ENCODE results near the gene SQOR. TPM values are rescaled to one million over a fixed set of nuclear protein-coding genes. Genes with fewer than 3 reads are reported as not detected.

The SQOR gene
- total and polyA plus RNA-seq, 2 of the 4 experiments (the other 2 are of a cell fraction) = 22.1 to 40.3 TPM

DNA sequence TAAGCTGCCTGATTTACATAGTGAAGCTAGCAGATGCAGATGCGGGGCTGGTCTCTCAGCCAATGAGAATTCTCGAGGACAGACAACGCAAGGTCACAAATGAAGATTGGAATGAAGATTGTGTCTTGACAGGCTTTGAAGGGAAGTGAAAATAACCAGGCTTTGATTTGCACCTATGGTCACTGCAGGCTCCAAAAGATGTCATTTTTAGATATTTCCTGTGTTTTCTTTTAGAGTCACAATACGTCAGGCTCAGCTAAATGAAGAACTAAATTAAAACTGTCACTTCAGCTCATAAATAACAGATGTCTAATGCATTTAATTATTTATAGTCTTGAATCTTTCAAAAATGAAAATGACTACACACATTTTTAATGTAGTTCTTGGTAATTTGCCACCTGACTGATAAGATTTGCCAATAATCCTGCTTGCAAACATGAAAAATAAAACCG lies 99.5 kb downstream of the SQOR start:
- Histone ChIP-seq H4K20me1 (ENCODE audit: insufficient read depth, low read length) (no peaks in the 10 kb centered on the region), H3K36me3 (ENCODE audit: control insufficient read depth, insufficient read depth, low read length) (no peaks in the 10 kb centered on the region), H3K4me2 (ENCODE audit: low read depth, low read length) (no peak overlapping the region), H2BK120ac (ENCODE audit: low read depth, low read length) (no peak overlapping the region), H2BK20ac (ENCODE audit: low read depth, low read length) (no peak overlapping the region), H3K4me1 (ENCODE audit: control insufficient read depth, insufficient read depth, low read length) (no peaks in the 10 kb centered on the region), H2BK15ac (ENCODE audit: low read depth, low read length) (no peak overlapping the region), H3K9me1 (ENCODE audit: insufficient read depth, low read length) (no peaks in the 10 kb centered on the region), H3K4me3 (ENCODE audit: insufficient read depth, low read depth, low read length) (no peak overlapping the region), H3K14ac (replicated peaks; ENCODE audit: low read depth, low read length) (no peak overlapping the region), H4K8ac (ENCODE audit: low read depth in 2 of 2, low read length in 2 of 2) (no peak overlapping the region), H2BK5ac (ENCODE audit: low read depth, low read length, poor library complexity, severe bottlenecking) (no peak overlapping the region), H3K23ac (ENCODE audit: low read depth, low read length) (no peak overlapping the region), H4K5ac (ENCODE audit: low read depth, low read length) (no peak overlapping the region), H3K9me3 (ENCODE audit: control insufficient read depth, insufficient read depth, low read length) (no peaks in the 10 kb centered on the region), H3K27me3 (ENCODE audit: control insufficient read depth, insufficient read depth, low read length) (peaks cover 4% of the 10 kb centered on the region; the same call in 1 of the 2 replicates), H2AK9ac (replicated peaks; ENCODE audit: low read depth, low read length, poor library complexity) (no peak overlapping the region), H3K56ac (ENCODE audit: extremely low read depth, insufficient read depth, low read length) (no peak overlapping the region), H4K91ac (ENCODE audit: insufficient read depth, low read depth, low read length) (no peak overlapping the region), H2AK5ac (ENCODE audit: low read depth, low read length) (no peak overlapping the region), H3K79me1 (ENCODE audit: low read depth in 1 of 2, low read length in 2 of 2) (no peaks in the 10 kb centered on the region), H3K18ac (ENCODE audit: low read depth, low read length) (no peak overlapping the region), H3K27ac (ENCODE audit: insufficient read depth, low read length) (no peak overlapping the region), H3K4ac (ENCODE audit: low read depth, low read length) (no peak overlapping the region), H2AFZ (replicated peaks; ENCODE audit: low read length, poor library complexity) (no peak overlapping the region), H3K9ac (ENCODE audit: low read depth, low read length) (no peak overlapping the region)
- intact Hi-C loops (cut with micrococcal nuclease) (no loop called here), in situ Hi-C loops (cut with MboI; ENCODE audit: low sequenced_read_pairs) (no loop called here), dilution Hi-C loops (cut with HindIII; ENCODE audit: low sequenced_read_pairs, unreplicated experiment) (no loop called here)
- WGBS, 2 experiments (ENCODE audit: extremely low coverage in 2 of 2, insufficient read length in 1 of 2) = 78% methylated on average over 3 of the region's 5 CpGs; no CpG with 5 or more reads in 1 of the 2 experiments
- DNase-seq (no peak), ATAC-seq (ENCODE audit: low read depth) (no peak)
- ChIA-PET POLR2A (ENCODE audit: unreplicated experiment) (no interaction called here), CTCF (no interaction called here)
- TF ChIP-seq, protein P1, sequence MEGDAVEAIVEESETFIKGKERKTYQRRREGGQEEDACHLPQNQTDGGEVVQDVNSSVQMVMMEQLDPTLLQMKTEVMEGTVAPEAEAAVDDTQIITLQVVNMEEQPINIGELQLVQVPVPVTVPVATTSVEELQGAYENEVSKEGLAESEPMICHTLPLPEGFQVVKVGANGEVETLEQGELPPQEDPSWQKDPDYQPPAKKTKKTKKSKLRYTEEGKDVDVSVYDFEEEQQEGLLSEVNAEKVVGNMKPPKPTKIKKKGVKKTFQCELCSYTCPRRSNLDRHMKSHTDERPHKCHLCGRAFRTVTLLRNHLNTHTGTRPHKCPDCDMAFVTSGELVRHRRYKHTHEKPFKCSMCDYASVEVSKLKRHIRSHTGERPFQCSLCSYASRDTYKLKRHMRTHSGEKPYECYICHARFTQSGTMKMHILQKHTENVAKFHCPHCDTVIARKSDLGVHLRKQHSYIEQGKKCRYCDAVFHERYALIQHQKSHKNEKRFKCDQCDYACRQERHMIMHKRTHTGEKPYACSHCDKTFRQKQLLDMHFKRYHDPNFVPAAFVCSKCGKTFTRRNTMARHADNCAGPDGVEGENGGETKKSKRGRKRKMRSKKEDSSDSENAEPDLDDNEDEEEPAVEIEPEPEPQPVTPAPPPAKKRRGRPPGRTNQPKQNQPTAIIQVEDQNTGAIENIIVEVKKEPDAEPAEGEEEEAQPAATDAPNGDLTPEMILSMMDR (conservative IDR thresholded peaks at IDR 0.05; ENCODE audit: low read depth, low read length) = no peak
- TF ChIP-seq SMC3 (IDR thresholded peaks at IDR 0.05; ENCODE audit: low read depth, low read length) (no peak), NFE2L2 (IDR thresholded peaks at IDR 0.05; ENCODE audit: low read depth, low read length) (no peak), CEBPB (IDR thresholded peaks at IDR 0.05; ENCODE audit: low read depth, low read length) (no peak), RFX5 (IDR thresholded peaks at IDR 0.05; ENCODE audit: low read depth, low read length) (no peak), RAD21 (IDR thresholded peaks at IDR 0.05; ENCODE audit: low read length) (no peak), RCOR1 (IDR thresholded peaks at IDR 0.05; ENCODE audit: insufficient replicate concordance, low read length) (no peak), MXI1 (IDR thresholded peaks at IDR 0.05; ENCODE audit: borderline replicate concordance, low read depth, low read length) (no peak), CHD1 (IDR thresholded peaks at IDR 0.05; ENCODE audit: low read depth, low read length) (no peak), FOS (IDR thresholded peaks at IDR 0.05; ENCODE audit: low read depth, low read length) (no peak), MAFK (IDR thresholded peaks at IDR 0.05; ENCODE audit: low read depth, low read length) (no peak), USF2 (IDR thresholded peaks at IDR 0.05; ENCODE audit: low read depth, low read length) (no peak), MAZ (IDR thresholded peaks at IDR 0.05; ENCODE audit: borderline replicate concordance, low read depth, low read length) (no peak), BHLHE40 (IDR thresholded peaks at IDR 0.05; ENCODE audit: low read depth, low read length) (no peak), ELK1 (IDR thresholded peaks at IDR 0.05; ENCODE audit: borderline replicate concordance, low read depth, low read length) (no peak), POLR2A (IDR thresholded peaks at IDR 0.05; ENCODE audit: low read depth, low read length) (no peak)
- no TSS peak for BruUV-seq (replicated peaks)

Data from IMR-90 (cell line).